B cell (primary cell): ENCODE data around the gene C20orf173.

ENCODE experiments used
- EZH2 ChIP-seq: IDR thresholded peaks from 2 replicates; pipeline ENCODE4 v1.6.1; 2012; ENCODE audit warnings: borderline replicate concordance, low read depth, mild to moderate bottlenecking, moderate library complexity, low read length; ENCODE audit not compliant: insufficient read depth, poor library complexity, severe bottlenecking
- TF ChIP-seq, protein P1 (sequence below): fragments of 200-600 bp; IDR thresholded peaks from one replicate; pipeline ENCODE4 v1.8.0; 2022; ENCODE audit warnings: antibody characterized with exemption, mild to moderate bottlenecking

DNA sequence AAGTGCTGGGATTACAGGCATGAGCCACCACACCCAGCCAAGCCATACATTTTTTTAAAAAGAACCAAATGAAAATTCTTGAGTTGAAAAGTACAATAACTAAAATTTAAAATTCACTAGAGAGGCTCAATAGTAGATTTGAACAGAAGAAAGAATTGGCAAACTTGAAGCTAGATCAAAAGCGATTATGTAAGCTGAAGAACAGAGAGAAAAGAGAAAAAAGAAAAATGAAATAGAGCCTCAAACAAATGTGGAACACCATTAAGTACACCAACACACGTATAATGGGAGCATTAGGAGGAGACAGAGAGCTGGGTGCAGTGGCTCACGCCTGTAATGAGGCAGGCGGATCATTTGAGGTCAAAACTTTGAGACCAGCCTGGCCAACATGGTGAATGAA lies 43.4 kb upstream of the C20orf173 start:
- TF ChIP-seq, protein P1, sequence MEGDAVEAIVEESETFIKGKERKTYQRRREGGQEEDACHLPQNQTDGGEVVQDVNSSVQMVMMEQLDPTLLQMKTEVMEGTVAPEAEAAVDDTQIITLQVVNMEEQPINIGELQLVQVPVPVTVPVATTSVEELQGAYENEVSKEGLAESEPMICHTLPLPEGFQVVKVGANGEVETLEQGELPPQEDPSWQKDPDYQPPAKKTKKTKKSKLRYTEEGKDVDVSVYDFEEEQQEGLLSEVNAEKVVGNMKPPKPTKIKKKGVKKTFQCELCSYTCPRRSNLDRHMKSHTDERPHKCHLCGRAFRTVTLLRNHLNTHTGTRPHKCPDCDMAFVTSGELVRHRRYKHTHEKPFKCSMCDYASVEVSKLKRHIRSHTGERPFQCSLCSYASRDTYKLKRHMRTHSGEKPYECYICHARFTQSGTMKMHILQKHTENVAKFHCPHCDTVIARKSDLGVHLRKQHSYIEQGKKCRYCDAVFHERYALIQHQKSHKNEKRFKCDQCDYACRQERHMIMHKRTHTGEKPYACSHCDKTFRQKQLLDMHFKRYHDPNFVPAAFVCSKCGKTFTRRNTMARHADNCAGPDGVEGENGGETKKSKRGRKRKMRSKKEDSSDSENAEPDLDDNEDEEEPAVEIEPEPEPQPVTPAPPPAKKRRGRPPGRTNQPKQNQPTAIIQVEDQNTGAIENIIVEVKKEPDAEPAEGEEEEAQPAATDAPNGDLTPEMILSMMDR = no peak
- TF ChIP-seq EZH2 = no peak
